Measurements from ENCODE around the gene CCDC187.
A peak's percentile ranks its signal among the peaks of the same experiment; 100 is the strongest.
"Not testable (repeated sequence)": the region's sequence is repeated elsewhere in the genome, so short reads cannot be mapped to it uniquely, and the experiment has no call there.

Gene CCDC187

GRCh38 chr9:136282272-136282861, 21.5 kb downstream of the CCDC187 start:
- DNase-seq: peak; percentile 17

GRCh38 chr9:136281421-136282271, 22.2 kb downstream of the CCDC187 start:
- DNase-seq: no peak

GRCh38 chr9:136280535-136281315, 23.2 kb downstream of the CCDC187 start:
- DNase-seq: no peak

GRCh38 chr9:136279471-136279870, 24.4 kb downstream of the CCDC187 start:
- DNase-seq: no peak

- DNase-seq: no peak
Measured at GRCh38 chr9:136278894-136279293, 25.0 kb downstream of the CCDC187 start.

GRCh38 chr9:136278221-136278620, 25.7 kb downstream of the CCDC187 start:
- DNase-seq: no peak

- no peak for DNase-seq
Measured at GRCh38 chr9:136277746-136278145, 26.1 kb downstream of the CCDC187 start.

- no peak for DNase-seq
Measured at GRCh38 chr9:136276716-136277115, 27.2 kb downstream of the CCDC187 start.

GRCh38 chr9:136275655-136276429, 28.1 kb downstream of the CCDC187 start:
- no peak for DNase-seq

- no peak for DNase-seq
Measured at GRCh38 chr9:136274786-136275654, 28.9 kb downstream of the CCDC187 start.

- no peak for DNase-seq
Measured at GRCh38 chr9:136273921-136274785, 29.7 kb downstream of the CCDC187 start.

GRCh38 chr9:136273244-136273865, 30.5 kb downstream of the CCDC187 start:
- no peak for DNase-seq

GRCh38 chr9:136270173-136270705, 33.7 kb downstream of the CCDC187 start:
- no peak for DNase-seq

- no peak for DNase-seq
Measured at GRCh38 chr9:136268735-136269134, 35.2 kb downstream of the CCDC187 start.

- DNase-seq: no peak
Measured at GRCh38 chr9:136268318-136268717, 35.6 kb downstream of the CCDC187 start.

- peak; percentile 87 for DNase-seq
Measured at GRCh38 chr9:136267261-136268111, 36.4 kb downstream of the CCDC187 start.

- not testable (repeated sequence) for DNase-seq
Measured at GRCh38 chr9:136266641-136267040, 37.3 kb downstream of the CCDC187 start.

- DNase-seq: no peak
Measured at GRCh38 chr9:136265561-136266355, 38.1 kb downstream of the CCDC187 start.

Data from CD4-positive, alpha-beta T cell treated with Interferon gamma for 1 hour (primary cell).